Measurements from ENCODE around the gene AP1AR.

AP1AR gene

GRCh38 chr4:112230879-112231778 is 458 bp upstream of the AP1AR start:
- TF ChIP-seq CTCF (IDR thresholded peaks at IDR 0.05; ENCODE audit: low read depth, low read length), result no peak
- peak; percentile 89 for DNase-seq (ENCODE audit: extremely low read depth, low read depth)

GRCh38 chr4:112234952-112235609 is 3.5 kb downstream of the AP1AR start:
- peak; percentile 70 for DNase-seq (ENCODE audit: extremely low read depth, low read depth)
- peak; percentile 81 for TF ChIP-seq CTCF (IDR thresholded peaks at IDR 0.05; ENCODE audit: low read depth, low read length)

GRCh38 chr4:112236040-112236439 is 4.5 kb downstream of the AP1AR start:
- DNase-seq (ENCODE audit: extremely low read depth, low read depth), result no peak
- TF ChIP-seq CTCF (IDR thresholded peaks at IDR 0.05; ENCODE audit: low read depth, low read length), result no peak

GRCh38 chr4:112238833-112239232 is 7.2 kb downstream of the AP1AR start:
- DNase-seq (ENCODE audit: extremely low read depth, low read depth), result no peak
- TF ChIP-seq CTCF (IDR thresholded peaks at IDR 0.05; ENCODE audit: low read depth, low read length), result no peak

- no peak for DNase-seq (ENCODE audit: extremely low read depth, low read depth)
- no peak for TF ChIP-seq CTCF (IDR thresholded peaks at IDR 0.05; ENCODE audit: low read depth, low read length)
Observed at GRCh38 chr4:112245383-112245782, 13.8 kb downstream of the AP1AR start.

- DNase-seq (ENCODE audit: extremely low read depth, low read depth), result no peak
- TF ChIP-seq CTCF (IDR thresholded peaks at IDR 0.05; ENCODE audit: low read depth, low read length), result no peak
Observed at GRCh38 chr4:112247021-112247420, 15.4 kb downstream of the AP1AR start.

- TF ChIP-seq CTCF (IDR thresholded peaks at IDR 0.05; ENCODE audit: low read depth, low read length), result no peak
- no peak for DNase-seq (ENCODE audit: extremely low read depth, low read depth)
Observed at GRCh38 chr4:112251019-112251643, 19.5 kb downstream of the AP1AR start.

Data from AG09319 (cell line).